Tibial nerve (tissue), 4 donors: ENCODE results near the gene ABCB10.

Source experiments
- EP300 ChIP-seq, 2 donors: sonication (generic); formaldehyde crosslinking; IDR thresholded peaks; one replicate each; pipeline ENCODE4 v1.6.1; 2017; ENCODE audit warnings: antibody characterized with exemption in 2 of 2, mild to moderate bottlenecking in 1 of 2
- POLR2A ChIP-seq, 2 donors: fragments of 450-650 bp; IDR thresholded peaks; one replicate each; pipeline ENCODE4 v1.6.1; 2017; ENCODE audit warnings: antibody characterized with exemption in 2 of 2, mild to moderate bottlenecking in 2 of 2, moderate library complexity in 2 of 2
- TF ChIP-seq, protein P1 (sequence below), 5 experiments: fragments of 200-600 bp in 3 of 5; fragments of 450-650 bp in 2 of 5; sonication (generic) in 3 of 5; IDR thresholded peaks; one replicate each; pipeline ENCODE4 v1.5.1; 2016 to 2019; ENCODE audit warnings: antibody characterized with exemption in 5 of 5, mild to moderate bottlenecking in 3 of 5, moderate library complexity in 2 of 5

GRCh38 chr1:229581485-229581884 lies 23.0 kb upstream of the ABCB10 start:
- TF ChIP-seq, protein P1, sequence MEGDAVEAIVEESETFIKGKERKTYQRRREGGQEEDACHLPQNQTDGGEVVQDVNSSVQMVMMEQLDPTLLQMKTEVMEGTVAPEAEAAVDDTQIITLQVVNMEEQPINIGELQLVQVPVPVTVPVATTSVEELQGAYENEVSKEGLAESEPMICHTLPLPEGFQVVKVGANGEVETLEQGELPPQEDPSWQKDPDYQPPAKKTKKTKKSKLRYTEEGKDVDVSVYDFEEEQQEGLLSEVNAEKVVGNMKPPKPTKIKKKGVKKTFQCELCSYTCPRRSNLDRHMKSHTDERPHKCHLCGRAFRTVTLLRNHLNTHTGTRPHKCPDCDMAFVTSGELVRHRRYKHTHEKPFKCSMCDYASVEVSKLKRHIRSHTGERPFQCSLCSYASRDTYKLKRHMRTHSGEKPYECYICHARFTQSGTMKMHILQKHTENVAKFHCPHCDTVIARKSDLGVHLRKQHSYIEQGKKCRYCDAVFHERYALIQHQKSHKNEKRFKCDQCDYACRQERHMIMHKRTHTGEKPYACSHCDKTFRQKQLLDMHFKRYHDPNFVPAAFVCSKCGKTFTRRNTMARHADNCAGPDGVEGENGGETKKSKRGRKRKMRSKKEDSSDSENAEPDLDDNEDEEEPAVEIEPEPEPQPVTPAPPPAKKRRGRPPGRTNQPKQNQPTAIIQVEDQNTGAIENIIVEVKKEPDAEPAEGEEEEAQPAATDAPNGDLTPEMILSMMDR (IDR thresholded peaks at IDR 0.05): no peak
- TF ChIP-seq POLR2A (IDR thresholded peaks at IDR 0.05): no peak
- TF ChIP-seq EP300 (IDR thresholded peaks at IDR 0.05): no peak
